Lower leg skin (tissue), 4 donors: ENCODE data around the gene SLC25A44. TPM values are rescaled to one million over a fixed set of nuclear protein-coding genes. Genes with fewer than 3 reads are reported as not detected.

Source experiments
- DNase-seq, 2 donors: peaks; one replicate each; pipeline ENCODE4 v3.0.0-alpha.2; 2019; ENCODE audit warnings: low spot score in 2 of 2
- H3K4me3 ChIP-seq: fragments of 200-600 bp; sonication (generic); 2 replicates; pipeline ENCODE4 v1.5.1; 2017; ENCODE audit warnings: mild to moderate bottlenecking, low read depth; ENCODE audit not compliant: poor library complexity, severe bottlenecking
- POLR2A ChIP-seq, 2 donors: fragments of 450-650 bp; IDR thresholded peaks; one replicate each; pipeline ENCODE4 v1.6.1; 2016 to 2017; ENCODE audit warnings: antibody characterized with exemption in 2 of 2, mild to moderate bottlenecking in 1 of 2, moderate library complexity in 1 of 2
- WGBS, 2 donors: methylation state at CpG; one replicate each; pipeline ENCODE4 v1.1.5; 2018; 5-methylcytosine and 5-hydroxymethylcytosine counted together
- intact Hi-C: fragments of 100-400 bp; cut with DNase I; formaldehyde crosslinking; loops from one replicate; pipeline ENCODE4 v1.15.0; 2023; ENCODE audit warnings: low total_unique reads
- total RNA-seq, 4 donors: library from RNA; depleted of rRNA; stranded (reverse); fragments of >200 nt; gene quantifications; one replicate each; pipeline ENCODE4 v1.1.0, GENCODE V29; 2016
- TF ChIP-seq, protein P1 (sequence below), 3 donors: fragments of 450-650 bp; IDR thresholded peaks; one replicate each; pipeline ENCODE4 v1.5.1; 2016; ENCODE audit warnings: antibody characterized with exemption in 3 of 3, mild to moderate bottlenecking in 3 of 3, moderate library complexity in 2 of 3

The SLC25A44 gene
- total RNA-seq, 4 donors from 2014 or later, result 11.3 to 15.3 (median 13.3) TPM

DNA sequence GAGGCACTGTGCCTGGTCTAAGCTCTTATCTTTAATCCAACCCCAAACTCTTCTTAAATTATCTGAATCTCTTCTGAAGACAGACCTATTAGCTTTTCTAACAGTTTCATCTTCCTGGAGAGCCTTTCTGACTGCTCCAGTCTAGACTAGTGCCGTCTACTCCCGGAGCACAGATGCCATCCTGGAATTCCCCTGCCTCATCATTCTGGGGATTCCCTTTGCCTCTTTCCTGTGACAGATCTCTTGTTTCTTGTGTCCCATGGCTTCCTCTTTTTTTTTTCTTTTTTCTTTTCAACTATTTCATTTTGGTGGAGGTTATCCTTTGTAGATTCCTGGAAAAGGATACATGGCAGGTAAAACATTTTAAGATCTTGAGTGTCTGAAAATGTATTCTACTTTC is 28.8 kb upstream of the SLC25A44 start:
- WGBS, 2 donors, result 37 to 39% methylated on average over 2 of the region's 2 CpGs
- no peak for TF ChIP-seq POLR2A (IDR thresholded peaks at IDR 0.05)
- TF ChIP-seq, protein P1, sequence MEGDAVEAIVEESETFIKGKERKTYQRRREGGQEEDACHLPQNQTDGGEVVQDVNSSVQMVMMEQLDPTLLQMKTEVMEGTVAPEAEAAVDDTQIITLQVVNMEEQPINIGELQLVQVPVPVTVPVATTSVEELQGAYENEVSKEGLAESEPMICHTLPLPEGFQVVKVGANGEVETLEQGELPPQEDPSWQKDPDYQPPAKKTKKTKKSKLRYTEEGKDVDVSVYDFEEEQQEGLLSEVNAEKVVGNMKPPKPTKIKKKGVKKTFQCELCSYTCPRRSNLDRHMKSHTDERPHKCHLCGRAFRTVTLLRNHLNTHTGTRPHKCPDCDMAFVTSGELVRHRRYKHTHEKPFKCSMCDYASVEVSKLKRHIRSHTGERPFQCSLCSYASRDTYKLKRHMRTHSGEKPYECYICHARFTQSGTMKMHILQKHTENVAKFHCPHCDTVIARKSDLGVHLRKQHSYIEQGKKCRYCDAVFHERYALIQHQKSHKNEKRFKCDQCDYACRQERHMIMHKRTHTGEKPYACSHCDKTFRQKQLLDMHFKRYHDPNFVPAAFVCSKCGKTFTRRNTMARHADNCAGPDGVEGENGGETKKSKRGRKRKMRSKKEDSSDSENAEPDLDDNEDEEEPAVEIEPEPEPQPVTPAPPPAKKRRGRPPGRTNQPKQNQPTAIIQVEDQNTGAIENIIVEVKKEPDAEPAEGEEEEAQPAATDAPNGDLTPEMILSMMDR (IDR thresholded peaks at IDR 0.05), result no peak
- DNase-seq, result no peak
- intact Hi-C loops, result no loop called here
- H3K4me3 ChIP-seq, result no peak overlapping the region

DNA sequence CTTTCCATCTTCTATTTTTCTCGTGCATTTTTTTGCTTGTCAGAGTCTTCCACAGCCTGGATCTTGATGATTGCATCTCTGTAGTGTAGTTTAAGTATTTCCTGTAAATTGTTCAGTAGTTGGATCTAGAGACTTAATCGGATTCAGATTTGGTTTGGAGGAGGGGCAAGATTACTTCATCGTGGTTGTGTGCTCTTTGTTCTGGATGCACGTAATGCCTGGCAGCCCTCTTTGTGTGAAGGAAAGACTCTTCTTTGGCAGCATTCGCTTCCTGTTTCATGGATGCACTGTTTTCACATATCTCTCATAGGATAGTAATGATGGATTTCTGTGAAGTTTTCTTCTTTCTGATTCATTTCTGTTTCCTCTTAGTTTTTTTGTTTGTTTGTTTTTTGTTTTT is 26.4 kb upstream of the SLC25A44 start:
- 59 to 69% methylated on average over 5 of the region's 5 CpGs for WGBS, 2 donors
- DNase-seq, result no peak
- H3K4me3 ChIP-seq, result no peak overlapping the region
- intact Hi-C loops, result no loop called here
- TF ChIP-seq POLR2A (IDR thresholded peaks at IDR 0.05), result no peak
- TF ChIP-seq, protein P1 (IDR thresholded peaks at IDR 0.05), result no peak

DNA sequence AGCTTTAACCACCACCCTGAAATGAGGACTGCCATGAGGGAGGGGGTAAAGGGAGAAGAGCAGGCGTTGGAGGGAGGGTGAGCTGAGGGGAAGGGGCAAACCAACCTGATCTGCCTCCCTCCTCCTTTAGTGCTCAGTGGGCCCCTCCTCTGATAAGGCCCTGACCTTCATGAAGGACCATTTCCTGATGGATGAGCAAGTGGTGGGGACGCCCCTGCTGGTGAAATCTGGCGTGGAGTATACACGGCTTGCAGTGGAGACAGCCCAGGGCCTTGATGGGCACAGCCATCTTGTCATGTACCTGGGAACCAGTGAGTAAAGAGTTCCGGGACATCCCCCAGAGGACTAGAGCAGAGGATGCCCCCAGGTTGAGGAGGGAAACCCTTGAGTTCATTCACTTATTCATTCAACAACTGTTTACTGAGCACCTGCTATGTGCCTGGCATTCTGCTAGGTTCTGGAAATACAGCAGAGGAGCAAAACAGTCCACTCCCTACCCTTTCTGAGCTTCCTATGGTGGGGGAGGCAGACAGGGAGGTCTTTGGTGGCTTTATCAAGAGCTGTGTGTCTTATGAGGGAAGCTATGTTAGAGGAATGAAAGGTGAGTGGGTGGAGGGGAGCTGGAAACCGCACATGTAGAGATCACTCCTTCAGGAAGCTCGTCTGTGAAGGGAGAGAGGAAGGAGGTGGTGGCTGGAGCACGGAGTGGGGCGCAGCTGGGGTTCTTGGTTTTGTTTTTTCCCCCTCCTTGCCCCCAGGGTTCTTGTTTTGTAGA is 21.0 kb upstream of the SLC25A44 start:
- no peak for TF ChIP-seq POLR2A (IDR thresholded peaks at IDR 0.05)
- TF ChIP-seq, protein P1 (IDR thresholded peaks at IDR 0.05), result no peak
- intact Hi-C loops, result no loop called here
- DNase-seq, result no peak
- H3K4me3 ChIP-seq, result no peak overlapping the region
- 78 to 91% methylated on average over 9 of the region's 9 CpGs for WGBS, 2 donors

DNA sequence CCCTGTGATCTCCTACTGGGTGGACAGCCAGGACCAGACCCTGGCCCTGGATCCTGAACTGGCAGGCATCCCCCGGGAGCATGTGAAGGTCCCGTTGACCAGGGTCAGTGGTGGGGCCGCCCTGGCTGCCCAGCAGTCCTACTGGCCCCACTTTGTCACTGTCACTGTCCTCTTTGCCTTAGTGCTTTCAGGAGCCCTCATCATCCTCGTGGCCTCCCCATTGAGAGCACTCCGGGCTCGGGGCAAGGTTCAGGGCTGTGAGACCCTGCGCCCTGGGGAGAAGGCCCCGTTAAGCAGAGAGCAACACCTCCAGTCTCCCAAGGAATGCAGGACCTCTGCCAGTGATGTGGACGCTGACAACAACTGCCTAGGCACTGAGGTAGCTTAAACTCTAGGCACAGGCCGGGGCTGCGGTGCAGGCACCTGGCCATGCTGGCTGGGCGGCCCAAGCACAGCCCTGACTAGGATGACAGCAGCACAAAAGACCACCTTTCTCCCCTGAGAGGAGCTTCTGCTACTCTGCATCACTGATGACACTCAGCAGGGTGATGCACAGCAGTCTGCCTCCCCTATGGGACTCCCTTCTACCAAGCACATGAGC is 17.2 kb upstream of the SLC25A44 start:
- intact Hi-C loops, result no loop called here
- WGBS, 2 donors, result 82 to 87% methylated on average over 11 to 12 of the region's 12 CpGs
- TF ChIP-seq, protein P1 (IDR thresholded peaks at IDR 0.05), result no peak
- no peak for TF ChIP-seq POLR2A (IDR thresholded peaks at IDR 0.05)
- no peak for DNase-seq
- H3K4me3 ChIP-seq, result no peak overlapping the region

DNA sequence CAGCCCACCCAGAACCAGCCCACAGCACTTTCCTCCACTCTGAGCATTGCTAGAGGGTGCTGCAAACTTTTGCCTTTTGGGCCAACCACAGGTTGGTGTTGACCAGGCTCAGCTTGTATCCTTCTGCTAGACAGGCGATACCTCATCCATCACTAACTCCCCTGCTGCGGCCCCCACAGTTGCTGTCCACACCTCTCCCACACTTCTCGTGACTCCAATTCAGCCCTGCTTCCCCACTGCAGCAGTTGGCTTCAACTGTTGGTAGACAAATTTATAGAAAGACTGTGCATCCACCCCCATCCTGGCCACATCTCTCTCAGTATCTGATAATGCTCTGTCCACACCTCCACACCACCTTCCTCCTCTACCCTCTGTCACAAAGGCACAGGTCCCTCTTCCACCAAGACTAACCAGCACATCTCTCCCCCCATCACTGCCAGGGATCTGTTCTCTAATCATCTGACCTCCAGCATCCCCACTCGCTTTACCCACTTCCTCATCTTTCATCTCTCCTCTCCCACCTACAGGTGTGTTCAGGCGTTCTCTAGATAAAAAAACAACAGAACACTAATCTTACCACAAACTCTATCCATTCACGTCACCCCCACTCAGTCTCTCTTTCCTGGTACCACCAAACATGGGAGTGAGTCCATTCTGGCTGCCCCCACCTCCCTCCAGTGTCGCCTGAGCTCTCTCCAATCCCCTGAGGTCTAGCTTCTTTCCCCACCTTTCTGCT is 15.8 kb upstream of the SLC25A44 start:
- DNase-seq, result no peak
- TF ChIP-seq POLR2A (IDR thresholded peaks at IDR 0.05), result no peak
- TF ChIP-seq, protein P1 (IDR thresholded peaks at IDR 0.05), result no peak
- intact Hi-C loops, result no loop called here
- H3K4me3 ChIP-seq, result no peak overlapping the region
- whole genome bisulfite sequencing, 2 donors, result 85 to 89% methylated on average over 7 of the region's 7 CpGs
